H1 (cell line): ENCODE data around the gene SMTNL2. TPM values are rescaled to one million over a fixed set of nuclear protein-coding genes. Genes with fewer than 3 reads are reported as not detected.
A peak's percentile ranks its signal among the peaks of the same experiment; 100 is the strongest.

Source experiments
- GABPA ChIP-seq: IDR thresholded peaks from 2 replicates; pipeline ENCODE4 v1.6.1; 2011; ENCODE audit warnings: mild to moderate bottlenecking, low read length, moderate library complexity, borderline replicate concordance; ENCODE audit not compliant: insufficient read depth
- RAD21 ChIP-seq, 2 experiments: IDR thresholded peaks in 1 of 2; conservative IDR thresholded peaks in 1 of 2; 2 replicates each; pipeline ENCODE4 v1.6.1; 2011; ENCODE audit warnings: low read depth in 2 of 2, low read length in 2 of 2, improper control_type of control experiment in 1 of 2, inconsistent platforms in 1 of 2, mild to moderate bottlenecking in 1 of 2, moderate library complexity in 1 of 2
- RFX5 ChIP-seq: IDR thresholded peaks from 2 replicates; pipeline ENCODE4 v1.6.1; 2011; ENCODE audit warnings: low read depth, low read length, improper control_type of control experiment, borderline replicate concordance
- TEAD4 ChIP-seq: IDR thresholded peaks from 2 replicates; pipeline ENCODE4 v1.6.1; 2012; ENCODE audit warnings: low read depth, low read length, inconsistent platforms, mixed read lengths
- polyA plus RNA-seq, 7 experiments: library from polyadenylated mRNA; depleted of rRNA in 3 of 7; stranded (reverse) in 5 of 7; unstranded in 2 of 7; fragments of >200 nt in 5 of 7; fragments of 200-250 nt in 2 of 7; gene quantifications; 1 replicate in 5 of 7; 2 replicates in 1 of 7; 4 replicates in 1 of 7; pipeline versions ENCODE4 v1.2.1 to v1.2.3, GENCODE V29; 2011 to 2013; ENCODE audit warnings: missing spikeins in 2 of 7, mixed read lengths in 2 of 7
- total RNA-seq: library from RNA; stranded (reverse); fragmentation: NEBNext Ultra II Directional; extraction: Animal tissue kit (Norgen Biotek cat#: 25700); gene quantifications from 2 replicates; pipeline ENCODE4 v1.2.1, GENCODE V29; 2021
- TF ChIP-seq, protein P1 (sequence below), 3 experiments: IDR thresholded peaks; 1 replicate in 2 of 3; 2 replicates in 1 of 3; pipeline versions ENCODE4 v1.5.1 to v1.6.1; 2011; ENCODE audit warnings: low read length in 3 of 3, mild to moderate bottlenecking in 3 of 3, inconsistent platforms in 2 of 3, low read depth in 1 of 3, moderate library complexity in 1 of 3; ENCODE audit not compliant: insufficient read depth in 1 of 3; ENCODE audit errors: control extremely low read depth in 1 of 3
- TF ChIP-seq, protein P2 (sequence below): IDR thresholded peaks from 2 replicates; pipeline ENCODE4 v1.6.1; 2012; ENCODE audit warnings: inconsistent platforms

Gene SMTNL2
- total and polyA plus RNA-seq, 2 of the 8 experiments (the other 6 are each of a cell fraction or from before 2014, with no cell fraction given): 3.6 to 4.5 TPM

DNA sequence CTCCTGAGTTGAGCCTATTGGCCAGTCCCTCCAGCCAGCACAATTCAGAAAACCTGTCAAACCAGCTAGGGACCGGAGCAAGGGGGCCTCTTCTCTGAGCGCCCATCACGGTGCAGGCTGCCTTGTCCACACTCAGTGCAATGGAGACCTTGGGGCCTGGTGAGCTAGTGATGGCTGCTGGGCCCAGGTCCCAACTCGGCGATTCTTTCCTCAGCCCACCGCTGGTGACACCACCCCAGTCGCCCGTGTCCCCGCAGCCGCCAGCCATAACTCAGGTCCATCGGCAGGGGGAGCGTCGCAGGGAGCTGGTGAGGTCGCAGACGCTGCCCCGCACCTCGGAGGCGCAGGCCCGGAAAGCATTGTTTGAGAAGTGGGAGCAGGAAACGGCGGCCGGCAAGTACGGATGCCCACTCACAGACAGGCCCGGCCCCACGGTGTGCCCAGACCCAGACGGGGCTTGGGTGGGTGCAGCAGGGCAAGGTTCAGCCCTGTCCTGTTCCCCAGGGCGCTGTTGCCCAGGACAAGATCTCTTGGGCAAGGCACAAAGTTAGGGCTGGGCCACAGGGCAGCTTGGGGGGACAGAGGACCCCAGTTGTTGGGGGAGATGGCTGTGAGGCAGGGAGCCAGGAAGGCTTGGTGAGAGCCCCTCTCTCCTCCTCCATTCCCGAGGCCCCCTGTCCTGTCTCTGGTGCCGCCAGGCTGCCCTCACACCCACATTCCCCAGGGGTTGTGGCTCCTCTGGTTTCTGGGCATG lies 10.8 kb downstream of the SMTNL2 start (continued):
- TF ChIP-seq, protein P1, sequence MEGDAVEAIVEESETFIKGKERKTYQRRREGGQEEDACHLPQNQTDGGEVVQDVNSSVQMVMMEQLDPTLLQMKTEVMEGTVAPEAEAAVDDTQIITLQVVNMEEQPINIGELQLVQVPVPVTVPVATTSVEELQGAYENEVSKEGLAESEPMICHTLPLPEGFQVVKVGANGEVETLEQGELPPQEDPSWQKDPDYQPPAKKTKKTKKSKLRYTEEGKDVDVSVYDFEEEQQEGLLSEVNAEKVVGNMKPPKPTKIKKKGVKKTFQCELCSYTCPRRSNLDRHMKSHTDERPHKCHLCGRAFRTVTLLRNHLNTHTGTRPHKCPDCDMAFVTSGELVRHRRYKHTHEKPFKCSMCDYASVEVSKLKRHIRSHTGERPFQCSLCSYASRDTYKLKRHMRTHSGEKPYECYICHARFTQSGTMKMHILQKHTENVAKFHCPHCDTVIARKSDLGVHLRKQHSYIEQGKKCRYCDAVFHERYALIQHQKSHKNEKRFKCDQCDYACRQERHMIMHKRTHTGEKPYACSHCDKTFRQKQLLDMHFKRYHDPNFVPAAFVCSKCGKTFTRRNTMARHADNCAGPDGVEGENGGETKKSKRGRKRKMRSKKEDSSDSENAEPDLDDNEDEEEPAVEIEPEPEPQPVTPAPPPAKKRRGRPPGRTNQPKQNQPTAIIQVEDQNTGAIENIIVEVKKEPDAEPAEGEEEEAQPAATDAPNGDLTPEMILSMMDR (IDR thresholded peaks at IDR 0.05; ENCODE audit: control extremely low read depth in 1 of 3, insufficient read depth in 1 of 3, low read depth in 1 of 3, low read length in 3 of 3): peak; percentile 57 to 76 (median 69)
- TF ChIP-seq, protein P2, sequence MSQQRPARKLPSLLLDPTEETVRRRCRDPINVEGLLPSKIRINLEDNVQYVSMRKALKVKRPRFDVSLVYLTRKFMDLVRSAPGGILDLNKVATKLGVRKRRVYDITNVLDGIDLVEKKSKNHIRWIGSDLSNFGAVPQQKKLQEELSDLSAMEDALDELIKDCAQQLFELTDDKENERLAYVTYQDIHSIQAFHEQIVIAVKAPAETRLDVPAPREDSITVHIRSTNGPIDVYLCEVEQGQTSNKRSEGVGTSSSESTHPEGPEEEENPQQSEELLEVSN: no peak
- TF ChIP-seq RAD21 (IDR thresholded peaks at IDR 0.05 in 1 of 2, conservative IDR thresholded peaks at IDR 0.05 in 1 of 2; ENCODE audit: low read depth in 2 of 2, low read length in 2 of 2): peak; percentile 35 to 51; a peak in 3 of 4 replicates
- TF ChIP-seq TEAD4: no peak
- no peak for TF ChIP-seq RFX5
- peak; percentile 68; the same call in 1 of the 2 replicates for TF ChIP-seq GABPA
